Activated T-helper 1 cell treated with anti-CD3 and anti-CD28 coated beads, Interleukin-2, amount 50 U/mL, for 16 hours (primary cell): ENCODE results near the gene PDE4D.
A peak's percentile ranks its signal among the peaks of the same experiment; 100 is the strongest.
"Not testable (repeated sequence)": the region's sequence is repeated elsewhere in the genome, so short reads cannot be mapped to it uniquely, and the experiment has no call there.

Experiments
- DNase-seq, 2 donors: peaks; one replicate each; pipeline ENCODE4 v3.0.0-alpha.2; 2020; ENCODE audit warnings: low read depth in 1 of 2, low spot score in 1 of 2

PDE4D gene

GRCh38 chr5:59064293-59064692 lies 829.2 kb downstream of the PDE4D start:
- DNase-seq: no peak

GRCh38 chr5:59062986-59063683 lies 830.4 kb downstream of the PDE4D start:
- no peak for DNase-seq

- DNase-seq: no peak
Measured at GRCh38 chr5:59061377-59061776, 832.1 kb downstream of the PDE4D start.

GRCh38 chr5:59058969-59059687 lies 834.4 kb downstream of the PDE4D start:
- DNase-seq: no peak

GRCh38 chr5:59058237-59058636 lies 835.3 kb downstream of the PDE4D start:
- DNase-seq: no peak

GRCh38 chr5:59056599-59056998 lies 836.9 kb downstream of the PDE4D start:
- DNase-seq: not testable (repeated sequence)

GRCh38 chr5:59055745-59056448 lies 837.6 kb downstream of the PDE4D start:
- no peak for DNase-seq

GRCh38 chr5:59054963-59055528 lies 838.5 kb downstream of the PDE4D start:
- DNase-seq: no peak

- no peak for DNase-seq
Measured at GRCh38 chr5:59051951-59052350, 841.6 kb downstream of the PDE4D start.

- no peak for DNase-seq
Measured at GRCh38 chr5:59049095-59049494, 844.4 kb downstream of the PDE4D start.

- no peak for DNase-seq
Measured at GRCh38 chr5:59042201-59043055, 851.1 kb downstream of the PDE4D start.

- DNase-seq: no peak
Measured at GRCh38 chr5:59041355-59041754, 852.2 kb downstream of the PDE4D start.

- no peak for DNase-seq
Measured at GRCh38 chr5:59040804-59041201, 852.7 kb downstream of the PDE4D start.

- DNase-seq: no peak
Measured at GRCh38 chr5:59040024-59040803, 853.3 kb downstream of the PDE4D start.

- peak; percentile 79 to 81 for DNase-seq
Measured at GRCh38 chr5:59039296-59040023, 854.1 kb downstream of the PDE4D start.

GRCh38 chr5:59038798-59039295 lies 854.7 kb downstream of the PDE4D start:
- no peak for DNase-seq

GRCh38 chr5:59037941-59038797 lies 855.4 kb downstream of the PDE4D start:
- DNase-seq: no peak

GRCh38 chr5:59037453-59037852 lies 856.1 kb downstream of the PDE4D start:
- no peak for DNase-seq
